Activated B cell treated with CpG ODN at 0.5 μM for 24 hours (primary cell): Measurements from ENCODE around the gene MIPEP. TPM values are rescaled to one million over a fixed set of nuclear protein-coding genes. Genes with fewer than 3 reads are reported as not detected.
"Not testable (repeated sequence)": the region's sequence is repeated elsewhere in the genome, so short reads cannot be mapped to it uniquely, and the experiment has no call there.

ENCODE experiments used
- ATAC-seq: fragments of 200-7000 bp; cut with Tn5 transposase; one replicate; pipeline ENCODE4 v1.10.0; 2021; ENCODE audit warnings: low read depth, mild to moderate bottlenecking, moderate library complexity
- CTCF ChIA-PET: fragments of 350-600 bp; sonication (Branson Sonifier 250); formaldehyde crosslinking; loops from one replicate; lab custom pipeline; 2021; ENCODE audit warnings: antibody characterized with exemption; lab: Charles Lee
- POLR2A ChIA-PET: fragments of 350-600 bp; sonication (Branson Sonifier 250); formaldehyde crosslinking; loops from one replicate; lab custom pipeline; 2021; ENCODE audit warnings: antibody characterized with exemption; lab: Charles Lee
- DNase-seq: peaks from one replicate; pipeline ENCODE4 v3.0.0; 2022
- H3K27ac Mint-ChIP-seq: one replicate; pipeline ENCODE4 v1.8.0; 2020; ENCODE audit warnings: mixed read lengths
- H3K27me3 Mint-ChIP-seq: one replicate; pipeline ENCODE4 v1.8.0; 2021; ENCODE audit warnings: mixed read lengths
- H3K36me3 Mint-ChIP-seq: one replicate; pipeline ENCODE4 v1.8.0; 2021; ENCODE audit warnings: low read depth, mixed read lengths
- H3K4me1 Mint-ChIP-seq: one replicate; pipeline ENCODE4 v1.8.0; 2021; ENCODE audit warnings: mixed read lengths
- H3K4me3 Mint-ChIP-seq: one replicate; pipeline ENCODE4 v1.8.0; 2020; ENCODE audit warnings: mild to moderate bottlenecking, mixed read lengths
- H3K9me3 Mint-ChIP-seq: one replicate; pipeline ENCODE4 v1.8.0; 2020; ENCODE audit warnings: mixed read lengths
- CTCF ChIP-seq: fragments of 200-600 bp; IDR thresholded peaks from one replicate; pipeline ENCODE4 v1.8.0; 2022; ENCODE audit warnings: antibody characterized with exemption, mild to moderate bottlenecking
- intact Hi-C: fragments of 100-400 bp; cut with micrococcal nuclease; formaldehyde crosslinking; loops from one replicate; pipeline ENCODE4 v1.15.1; 2024
- total RNA-seq: library from RNA; stranded (reverse); gene quantifications from 2 replicates; pipeline ENCODE4 v1.2.3, GENCODE V29; 2022

Gene MIPEP
- total RNA-seq, 1 donor from 2014 or later, result 19.7 TPM

GRCh38 chr13:23748109-23748990, 140.8 kb downstream of the MIPEP start:
- POLR2A ChIA-PET, result no interaction called here
- H3K36me3 Mint-ChIP-seq, result peaks cover 13% of the 10 kb centered on the region
- H3K27ac Mint-ChIP-seq, result no peak overlapping the region

DNA sequence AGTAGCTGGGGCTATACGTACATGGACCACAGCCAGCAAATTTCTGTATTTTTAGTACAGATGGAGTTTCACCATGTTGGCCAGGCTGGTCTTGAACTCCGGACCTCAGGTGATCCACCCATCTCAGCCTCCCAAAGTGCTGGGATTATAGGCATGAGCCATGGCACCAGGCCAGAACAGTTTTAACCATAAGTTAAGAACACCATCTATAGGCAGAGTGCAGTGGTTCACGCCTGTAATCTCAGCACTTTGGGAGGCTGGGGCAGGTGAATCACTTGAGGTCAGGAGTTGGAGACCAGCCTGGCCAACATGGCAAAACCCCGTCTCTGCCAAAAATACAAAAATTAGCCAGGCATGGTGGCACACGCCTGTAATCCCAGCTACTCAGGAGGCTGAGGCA, 143.1 kb downstream of the MIPEP start:
- H3K4me3 Mint-ChIP-seq, H3K27ac Mint-ChIP-seq, ATAC-seq: not testable (repeated sequence)

More at GRCh38 chr13:23748109-23748990, 140.8 kb downstream of the MIPEP start:
- Mint-ChIP-seq H3K9me3 (no peaks in the 10 kb centered on the region), H3K4me1 (peaks cover 19% of the 10 kb centered on the region), H3K4me3 (no peak overlapping the region), H3K27me3 (no peaks in the 10 kb centered on the region)
- ATAC-seq (no peak), DNase-seq (no peak)
- TF ChIP-seq CTCF, result no peak
- intact Hi-C loops, result no loop called here
- CTCF ChIA-PET, result no interaction called here

DNA sequence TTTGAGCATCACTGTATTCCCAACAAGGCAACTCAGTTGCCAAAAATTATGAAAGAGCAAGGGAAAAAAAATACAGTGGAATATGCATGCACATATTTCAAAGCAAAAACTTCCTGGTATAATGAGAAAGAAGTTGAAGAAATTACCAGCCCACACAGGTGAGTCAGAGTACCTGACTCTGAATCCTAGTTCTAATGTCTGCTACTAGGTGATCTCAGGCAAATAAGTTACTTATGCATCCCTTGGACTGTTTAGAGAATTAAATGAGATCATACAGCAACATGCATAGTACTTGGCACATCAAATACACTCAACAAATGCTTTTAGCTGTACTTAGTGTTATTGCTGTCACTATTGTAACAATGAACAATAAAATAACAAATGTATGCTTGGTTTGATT, 144.9 kb downstream of the MIPEP start:
- CTCF ChIA-PET, result no interaction called here
- peaks cover 6% of the 10 kb centered on the region for H3K36me3 Mint-ChIP-seq
- no peak overlapping the region for H3K4me3 Mint-ChIP-seq
- no peak for DNase-seq
- TF ChIP-seq CTCF, result no peak
- intact Hi-C loops, result no loop called here
- H3K4me1 Mint-ChIP-seq, result peaks cover 14% of the 10 kb centered on the region
- no peaks in the 10 kb centered on the region for H3K27me3 Mint-ChIP-seq
- H3K27ac Mint-ChIP-seq, result no peak overlapping the region
- POLR2A ChIA-PET, result no interaction called here
- ATAC-seq, result no peak
- H3K9me3 Mint-ChIP-seq, result no peaks in the 10 kb centered on the region

More for the DNA sequence above, 143.1 kb downstream of the MIPEP start:
- H3K9me3 Mint-ChIP-seq, intact Hi-C loops, H3K27me3 Mint-ChIP-seq, CTCF ChIA-PET, DNase-seq, POLR2A ChIA-PET: not testable (repeated sequence)
- Mint-ChIP-seq H3K4me1 (peaks cover 14% of the 10 kb centered on the region), H3K36me3 (peaks cover 13% of the 10 kb centered on the region)

DNA sequence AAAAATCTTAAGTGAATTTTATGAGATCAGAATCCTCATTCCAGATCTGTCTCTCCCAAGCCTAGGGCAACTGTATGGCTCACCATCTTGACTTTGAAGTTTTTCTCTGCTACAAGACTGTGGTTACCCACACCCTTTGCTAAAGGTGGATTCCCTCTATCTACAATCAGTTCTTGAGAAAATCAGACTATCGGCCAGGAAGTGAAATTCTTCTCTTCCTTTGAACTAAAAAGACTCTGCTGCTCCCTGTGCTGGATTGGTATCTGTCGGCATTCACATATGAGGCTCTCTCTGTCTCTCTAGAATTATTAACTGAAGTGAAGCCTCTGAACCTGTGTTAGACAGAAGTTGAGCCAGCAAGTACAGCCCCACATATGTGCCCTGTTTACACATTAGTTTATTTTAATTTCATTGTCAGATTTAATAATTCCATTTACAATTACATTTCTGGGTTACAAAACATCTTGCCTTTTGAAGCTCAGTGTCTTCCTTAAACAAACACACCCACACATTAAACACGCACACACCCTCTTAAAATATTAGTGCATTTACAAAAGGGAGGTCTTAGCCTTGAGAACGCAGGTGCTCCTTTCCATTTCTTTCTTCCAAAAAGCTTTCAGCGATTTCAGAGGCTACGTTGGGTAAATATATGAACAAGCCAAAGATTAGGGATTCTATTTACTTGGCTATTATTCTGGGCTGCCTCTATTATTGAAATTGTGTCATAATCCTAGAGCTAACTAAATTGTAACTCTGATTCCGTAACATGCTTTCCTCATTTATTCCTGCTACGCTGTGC, 145.7 kb downstream of the MIPEP start:
- ATAC-seq (no peak), DNase-seq (no peak)
- Mint-ChIP-seq H3K4me1 (peaks cover 9% of the 10 kb centered on the region), H3K27ac (no peak overlapping the region), H3K9me3 (no peaks in the 10 kb centered on the region), H3K4me3 (no peak overlapping the region), H3K36me3 (peaks cover 9% of the 10 kb centered on the region), H3K27me3 (no peaks in the 10 kb centered on the region)
- ChIA-PET CTCF (no interaction called here), POLR2A (no interaction called here)
- intact Hi-C loops, result no loop called here
- no peak for TF ChIP-seq CTCF

- Mint-ChIP-seq H3K4me3 (no peak overlapping the region), H3K27ac (no peak overlapping the region), H3K36me3 (peaks cover 10% of the 10 kb centered on the region), H3K9me3 (no peaks in the 10 kb centered on the region), H3K27me3 (no peaks in the 10 kb centered on the region), H3K4me1 (no peaks in the 10 kb centered on the region)
- TF ChIP-seq CTCF, result no peak
- intact Hi-C loops, result no loop called here
- ChIA-PET POLR2A (no interaction called here), CTCF (no interaction called here)
- DNase-seq, result no peak
- no peak for ATAC-seq
Measured at GRCh38 chr13:23741879-23742510, 147.2 kb downstream of the MIPEP start.
